Activated CD8-positive, alpha-beta T cell treated with anti-CD3 and anti-CD28 coated beads for 36 hours (primary cell): Measurements from ENCODE around the gene NTSR2. TPM values are rescaled to one million over a fixed set of nuclear protein-coding genes. Genes with fewer than 3 reads are reported as not detected.

ENCODE experiments used
- ATAC-seq: fragments of 200-7000 bp; cut with Tn5 transposase; one replicate; pipeline ENCODE4 v1.10.0; 2021; ENCODE audit warnings: mild to moderate bottlenecking, moderate library complexity
- CTCF ChIA-PET: fragments of 350-600 bp; sonication (Branson Sonifier 250); formaldehyde crosslinking; loops from one replicate; lab custom pipeline; 2021; ENCODE audit warnings: antibody characterized with exemption; lab: Charles Lee
- POLR2A ChIA-PET: fragments of 350-600 bp; sonication (Branson Sonifier 250); formaldehyde crosslinking; loops from one replicate; lab custom pipeline; 2021; ENCODE audit warnings: antibody characterized with exemption; lab: Charles Lee
- DNase-seq: peaks from one replicate; pipeline ENCODE4 v3.0.0-alpha.2; 2020
- H3K27ac Mint-ChIP-seq: one replicate; pipeline ENCODE4 v1.8.0; 2021; ENCODE audit warnings: mild to moderate bottlenecking, mixed read lengths
- H3K27me3 Mint-ChIP-seq: one replicate; pipeline ENCODE4 v1.8.0; 2021; ENCODE audit warnings: mixed read lengths
- H3K36me3 Mint-ChIP-seq: one replicate; pipeline ENCODE4 v1.8.0; 2021; ENCODE audit warnings: low read depth, mixed read lengths
- H3K4me1 Mint-ChIP-seq: one replicate; pipeline ENCODE4 v1.8.0; 2021; ENCODE audit warnings: low read depth, mixed read lengths
- H3K4me3 Mint-ChIP-seq: one replicate; pipeline ENCODE4 v1.8.0; 2021; ENCODE audit warnings: mild to moderate bottlenecking, moderate library complexity, mixed read lengths
- H3K9me3 Mint-ChIP-seq: one replicate; pipeline ENCODE4 v1.8.0; 2021; ENCODE audit warnings: mixed read lengths
- intact Hi-C: fragments of 100-400 bp; cut with micrococcal nuclease; formaldehyde crosslinking; loops from one replicate; pipeline ENCODE4 v1.10.0; 2022
- total RNA-seq, 2 experiments: library from RNA; stranded (reverse); gene quantifications; one replicate each; pipeline ENCODE4 v1.2.3, GENCODE V29; 2021
- TF ChIP-seq, protein P1 (sequence below): fragments of 200-600 bp; IDR thresholded peaks from one replicate; pipeline ENCODE4 v1.8.0; 2022; ENCODE audit warnings: antibody characterized with exemption, mild to moderate bottlenecking

Gene NTSR2
- total RNA-seq, 2 experiments from 2014 or later = not detected

DNA sequence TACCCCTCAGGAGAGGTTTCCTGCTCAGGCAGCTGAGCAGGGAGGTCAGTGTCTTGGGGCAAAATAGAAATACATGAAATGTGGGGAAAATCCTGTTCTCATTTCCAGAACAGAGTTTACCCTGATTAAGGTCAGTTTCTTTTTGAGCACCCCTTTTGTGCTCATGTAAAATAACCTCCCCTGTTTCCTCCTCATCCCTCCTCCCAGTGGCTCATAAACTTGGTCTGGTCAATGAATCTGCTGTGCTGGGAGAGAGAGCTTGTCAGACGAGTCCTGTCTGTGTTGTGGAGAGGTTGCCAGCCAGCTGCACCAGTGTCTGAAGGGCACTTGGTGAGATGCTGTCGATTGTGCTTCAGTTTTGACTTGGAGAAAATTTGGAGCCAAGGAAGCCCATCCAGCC is 48.6 kb downstream of the NTSR2 start:
- ATAC-seq (no peak), DNase-seq (no peak)
- ChIA-PET CTCF (interaction anchor here (1.0 kb wide), 1 partner anchor 68 kb away, joined by 3 read pairs; no protein-coding TSS in a partner anchor), POLR2A (no interaction called here)
- Mint-ChIP-seq H3K9me3 (no peaks in the 10 kb centered on the region), H3K27me3 (no peaks in the 10 kb centered on the region), H3K36me3 (no peaks in the 10 kb centered on the region), H3K27ac (no peak overlapping the region), H3K4me1 (no peaks in the 10 kb centered on the region), H3K4me3 (no peak overlapping the region)
- intact Hi-C loops = no loop called here
- TF ChIP-seq, protein P1, sequence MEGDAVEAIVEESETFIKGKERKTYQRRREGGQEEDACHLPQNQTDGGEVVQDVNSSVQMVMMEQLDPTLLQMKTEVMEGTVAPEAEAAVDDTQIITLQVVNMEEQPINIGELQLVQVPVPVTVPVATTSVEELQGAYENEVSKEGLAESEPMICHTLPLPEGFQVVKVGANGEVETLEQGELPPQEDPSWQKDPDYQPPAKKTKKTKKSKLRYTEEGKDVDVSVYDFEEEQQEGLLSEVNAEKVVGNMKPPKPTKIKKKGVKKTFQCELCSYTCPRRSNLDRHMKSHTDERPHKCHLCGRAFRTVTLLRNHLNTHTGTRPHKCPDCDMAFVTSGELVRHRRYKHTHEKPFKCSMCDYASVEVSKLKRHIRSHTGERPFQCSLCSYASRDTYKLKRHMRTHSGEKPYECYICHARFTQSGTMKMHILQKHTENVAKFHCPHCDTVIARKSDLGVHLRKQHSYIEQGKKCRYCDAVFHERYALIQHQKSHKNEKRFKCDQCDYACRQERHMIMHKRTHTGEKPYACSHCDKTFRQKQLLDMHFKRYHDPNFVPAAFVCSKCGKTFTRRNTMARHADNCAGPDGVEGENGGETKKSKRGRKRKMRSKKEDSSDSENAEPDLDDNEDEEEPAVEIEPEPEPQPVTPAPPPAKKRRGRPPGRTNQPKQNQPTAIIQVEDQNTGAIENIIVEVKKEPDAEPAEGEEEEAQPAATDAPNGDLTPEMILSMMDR = no peak

DNA sequence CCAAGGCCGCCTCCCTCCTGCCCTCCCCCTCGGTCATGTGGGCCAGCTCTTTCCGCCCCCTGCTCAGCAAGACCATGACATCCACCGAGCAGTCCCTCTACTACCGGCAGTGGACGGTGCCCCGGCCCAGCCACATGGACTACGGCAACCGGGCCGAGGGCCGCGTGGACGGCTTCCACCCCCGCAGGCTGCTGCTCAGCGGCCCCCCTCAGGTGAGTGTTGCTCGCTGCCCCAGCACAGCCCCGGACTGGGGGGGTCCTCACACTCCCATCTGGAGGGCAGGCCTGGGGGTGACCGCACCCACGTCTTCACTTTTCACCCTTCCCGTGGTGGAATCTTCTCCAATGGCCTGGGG is 51.3 kb downstream of the NTSR2 start:
- Mint-ChIP-seq H3K27me3 (no peaks in the 10 kb centered on the region), H3K4me1 (no peaks in the 10 kb centered on the region), H3K27ac (no peak overlapping the region), H3K36me3 (no peaks in the 10 kb centered on the region), H3K9me3 (no peaks in the 10 kb centered on the region), H3K4me3 (no peak overlapping the region)
- ATAC-seq (no peak), DNase-seq (no peak)
- POLR2A ChIA-PET = no interaction called here
- intact Hi-C loops = no loop called here
- CTCF ChIA-PET = no interaction called here
- TF ChIP-seq, protein P1 = no peak

DNA sequence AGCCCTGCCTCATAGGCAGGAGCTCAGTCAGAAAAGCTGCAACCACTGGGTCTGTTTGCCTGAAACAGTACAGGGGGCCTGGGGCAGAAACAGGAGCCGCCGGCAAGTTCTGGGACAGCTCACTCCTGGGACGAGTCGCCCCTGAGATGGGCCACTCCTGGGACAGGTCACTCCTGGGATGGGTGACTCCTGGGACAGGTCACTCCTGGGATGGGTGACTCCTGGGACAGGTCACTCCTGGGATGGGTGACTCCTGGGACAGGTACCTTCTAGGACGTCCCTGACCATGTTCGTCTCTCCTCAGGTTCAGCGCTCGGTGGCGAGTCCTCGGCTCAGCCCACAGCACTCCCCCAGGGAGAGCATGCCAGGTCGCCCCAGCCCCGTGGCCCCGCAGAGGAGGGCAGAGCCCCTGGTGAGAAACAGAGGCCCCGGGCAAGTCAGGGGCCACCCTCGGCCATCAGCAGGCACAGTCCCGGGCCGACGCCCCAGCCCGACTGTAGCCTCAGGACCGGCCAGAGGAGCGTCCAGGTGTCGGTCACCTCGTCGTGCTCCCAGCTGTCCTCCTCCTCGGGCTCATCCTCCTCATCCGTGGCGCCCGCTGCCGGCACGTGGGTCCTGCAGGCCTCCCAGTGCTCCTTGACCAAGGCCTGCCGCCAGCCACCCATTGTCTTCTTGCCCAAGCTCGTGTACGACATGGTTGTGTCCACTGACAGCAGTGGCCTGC is 51.8 kb downstream of the NTSR2 start:
- ChIA-PET POLR2A (no interaction called here), CTCF (interaction anchor here (1.7 kb wide), 1 partner anchor 12 kb away, joined by 4 read pairs; no protein-coding TSS in a partner anchor)
- Mint-ChIP-seq H3K27ac (no peak overlapping the region), H3K36me3 (no peaks in the 10 kb centered on the region), H3K4me1 (no peaks in the 10 kb centered on the region), H3K4me3 (no peak overlapping the region), H3K27me3 (no peaks in the 10 kb centered on the region), H3K9me3 (no peaks in the 10 kb centered on the region)
- intact Hi-C loops = no loop called here
- ATAC-seq = no peak
- TF ChIP-seq, protein P1 = no peak
- DNase-seq = no peak

DNA sequence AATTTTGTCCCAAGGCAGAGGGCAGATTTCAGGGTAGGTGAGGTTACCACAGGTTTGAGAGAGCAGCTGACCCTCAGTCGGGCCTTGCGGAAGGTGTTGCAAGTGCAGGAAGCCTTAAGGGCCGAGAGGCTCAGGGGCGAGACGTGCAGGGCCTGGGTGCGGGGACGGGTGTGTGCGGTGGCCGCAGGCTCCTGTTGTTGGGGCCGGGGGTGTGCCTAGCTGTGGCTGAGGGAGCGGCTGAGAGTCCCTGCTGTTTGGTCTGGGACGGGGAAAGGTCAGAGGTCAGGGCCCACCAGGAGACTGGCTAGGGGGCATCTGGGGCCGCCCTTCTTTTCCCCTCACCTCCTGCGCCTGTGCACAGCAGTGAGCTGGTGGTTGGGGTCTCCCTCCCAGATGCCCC is 52.5 kb downstream of the NTSR2 start:
- intact Hi-C loops = no loop called here

More for the DNA sequence above, 52.5 kb downstream of the NTSR2 start:
- ChIA-PET CTCF (interaction anchor here (1.7 kb wide), 1 partner anchor 11 kb away, joined by 4 read pairs; no protein-coding TSS in a partner anchor), POLR2A (no interaction called here)
- Mint-ChIP-seq H3K27me3 (no peaks in the 10 kb centered on the region), H3K4me3 (no peak overlapping the region), H3K27ac (no peak overlapping the region), H3K4me1 (no peaks in the 10 kb centered on the region), H3K9me3 (no peaks in the 10 kb centered on the region), H3K36me3 (no peaks in the 10 kb centered on the region)
- ATAC-seq (no peak), DNase-seq (no peak)
- TF ChIP-seq, protein P1 = no peak
